GM23338 (cell line): ENCODE data around the gene SYNDIG1.

ENCODE experiments used
- CTCF ChIP-seq, 2 experiments: fragments of 200-600 bp in 1 of 2; sonication (generic) in 1 of 2; conservative IDR thresholded peaks; 2 replicates each; pipeline versions ENCODE4 v1.5.1 to v1.6.1; 2016 to 2017; ENCODE audit warnings: antibody characterized with exemption in 2 of 2, low read depth in 2 of 2, mild to moderate bottlenecking in 2 of 2, moderate library complexity in 1 of 2
- ETS1 ChIP-seq: IDR thresholded peaks from 2 replicates; pipeline ENCODE4 v1.6.1; 2016; ENCODE audit warnings: antibody characterized with exemption
- EZH2 ChIP-seq: fragments of 200-600 bp; sonication (generic); IDR thresholded peaks from one replicate; pipeline ENCODE4 v1.8.0; 2017; ENCODE audit warnings: antibody characterized with exemption, mild to moderate bottlenecking, low read depth; ENCODE audit not compliant: unreplicated experiment
- EZH2phosphoT487 ChIP-seq: fragments of 200-600 bp; sonication (generic); IDR thresholded peaks from one replicate; pipeline ENCODE4 v1.8.1; 2018; ENCODE audit warnings: antibody characterized with exemption; ENCODE audit not compliant: unreplicated experiment
- JUNB ChIP-seq: IDR thresholded peaks from one replicate; pipeline ENCODE4 v1.6.1; 2016; ENCODE audit warnings: antibody characterized with exemption; ENCODE audit not compliant: unreplicated experiment
- POLR2AphosphoS5 ChIP-seq: IDR thresholded peaks from 2 replicates; pipeline ENCODE4 v1.6.1; 2016; ENCODE audit warnings: antibody characterized with exemption, low read depth
- REST ChIP-seq: IDR thresholded peaks from one replicate; pipeline ENCODE4 v1.6.1; 2018; ENCODE audit warnings: antibody characterized with exemption; ENCODE audit not compliant: unreplicated experiment
- STAT1 ChIP-seq: IDR thresholded peaks from one replicate; pipeline ENCODE4 v1.6.1; 2016; ENCODE audit warnings: antibody characterized with exemption; ENCODE audit not compliant: unreplicated experiment

- TF ChIP-seq JUNB = no peak
- no peak for TF ChIP-seq STAT1
- no peak for TF ChIP-seq CTCF (conservative IDR thresholded peaks at IDR 0.05; ENCODE audit: low read depth in 2 of 2)
- TF ChIP-seq ETS1 = no peak
- TF ChIP-seq EZH2phosphoT487 = no peak
- TF ChIP-seq POLR2AphosphoS5 = no peak
- no peak for TF ChIP-seq EZH2
- TF ChIP-seq REST = no peak
These were observed 28.4 kb downstream of the SYNDIG1 start for GRCh38 chr20:24497851-24498250.
